Caki2 (cell line): Measurements from ENCODE around the gene G6PC1. TPM values are rescaled to one million over a fixed set of nuclear protein-coding genes. Genes with fewer than 3 reads are reported as not detected.
A peak's percentile ranks its signal among the peaks of the same experiment; 100 is the strongest.
"Not testable (repeated sequence)": the region's sequence is repeated elsewhere in the genome, so short reads cannot be mapped to it uniquely, and the experiment has no call there.

Experiments
- DNase-seq: peaks from one replicate; pipeline ENCODE4 v3.0.0-alpha.2; 2015; ENCODE audit warnings: low read depth
- in situ Hi-C: cut with HindIII; loops from 2 replicates; pipeline ENCODE4 v1.10.0; 2016; ENCODE audit warnings: low sequenced_read_pairs, low pct_unique_long_range_greater_than_20kb, mixed read lengths
- total RNA-seq: library from RNA; depleted of rRNA; stranded (reverse); fragments of >200 nt; shearing (Covaris generic); gene quantifications from 2 replicates; pipeline ENCODE4 v1.2.3, GENCODE V29; 2014; ENCODE audit warnings: low replicate concordance

Gene G6PC1
- total RNA-seq, 1 experiment from 2014 or later = not detected

GRCh38 chr17:42871647-42872046 lies 29.0 kb upstream of the G6PC1 start:
- in situ Hi-C loops = no loop called here
- DNase-seq = no peak

DNA sequence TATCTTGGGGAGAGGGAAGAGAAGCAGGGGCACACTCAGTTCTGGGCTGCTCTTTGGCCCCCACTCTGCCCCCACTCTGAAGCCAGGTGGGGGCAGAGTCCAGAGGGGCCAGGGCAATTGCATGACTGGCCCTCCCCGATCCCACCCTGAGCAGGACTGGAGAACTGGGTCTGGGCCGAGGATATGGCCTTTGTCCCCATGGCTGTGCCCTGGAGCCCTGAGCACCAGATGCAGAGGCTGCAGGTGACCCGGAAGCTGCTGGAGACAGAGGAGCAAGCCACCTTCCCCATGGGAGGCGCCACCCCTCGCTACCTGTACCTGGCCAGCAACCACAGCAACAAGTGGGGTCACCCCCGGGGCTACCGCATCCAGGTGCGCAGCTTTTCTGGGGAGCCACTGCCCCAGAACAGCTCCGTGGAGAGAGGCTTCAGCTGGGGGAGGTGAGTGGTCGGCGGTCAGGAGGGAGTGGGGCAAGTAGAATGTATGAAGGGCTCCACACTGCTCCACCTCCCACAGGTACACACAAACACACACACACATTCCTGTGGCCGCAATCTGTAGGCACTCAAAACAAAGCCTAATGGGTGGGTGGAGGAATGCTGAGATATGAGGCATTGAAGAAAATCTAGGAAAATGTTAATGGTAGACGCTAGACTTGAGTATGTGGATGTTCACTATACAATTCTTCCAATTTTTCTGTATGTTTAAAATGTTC lies 28.2 kb upstream of the G6PC1 start:
- in situ Hi-C loops = no loop called here
- DNase-seq = no peak

GRCh38 chr17:42873315-42873714 lies 27.3 kb upstream of the G6PC1 start:
- in situ Hi-C loops = no loop called here
- DNase-seq = no peak

DNA sequence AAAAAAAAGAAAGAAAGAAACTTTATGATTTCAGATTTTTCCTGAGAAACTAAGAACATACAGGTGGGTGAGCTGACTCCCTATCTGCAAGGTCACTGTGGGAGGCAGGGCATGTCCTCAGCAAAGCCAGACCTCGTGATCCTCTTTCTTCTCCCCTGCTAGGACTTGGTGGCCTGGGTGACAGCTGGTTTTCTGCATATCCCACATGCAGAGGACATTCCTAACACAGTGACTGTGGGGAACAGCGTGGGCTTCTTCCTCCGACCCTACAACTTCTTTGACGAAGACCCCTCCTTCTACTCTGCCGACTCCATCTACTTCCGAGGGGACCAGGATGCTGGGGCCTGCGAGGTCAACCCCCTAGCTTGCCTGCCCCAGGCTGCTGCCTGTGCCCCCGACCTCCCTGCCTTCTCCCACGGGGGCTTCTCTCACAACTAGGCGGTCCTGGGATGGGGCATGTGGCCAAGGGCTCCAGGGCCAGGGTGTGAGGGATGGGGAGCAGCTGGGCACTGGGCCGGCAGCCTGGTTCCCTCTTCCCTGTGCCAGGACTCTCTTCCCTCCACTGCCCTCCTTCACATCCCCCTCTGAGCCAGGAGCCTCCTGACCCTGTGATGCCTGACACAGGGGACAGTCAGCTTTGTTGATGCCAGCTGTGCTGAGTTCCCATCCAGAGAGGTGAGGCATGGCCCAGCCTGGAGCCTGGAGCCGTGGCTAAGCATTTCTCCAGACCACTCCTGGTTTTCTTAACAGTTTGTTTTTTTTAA lies 26.5 kb upstream of the G6PC1 start:
- in situ Hi-C loops, DNase-seq: not testable (repeated sequence)

DNA sequence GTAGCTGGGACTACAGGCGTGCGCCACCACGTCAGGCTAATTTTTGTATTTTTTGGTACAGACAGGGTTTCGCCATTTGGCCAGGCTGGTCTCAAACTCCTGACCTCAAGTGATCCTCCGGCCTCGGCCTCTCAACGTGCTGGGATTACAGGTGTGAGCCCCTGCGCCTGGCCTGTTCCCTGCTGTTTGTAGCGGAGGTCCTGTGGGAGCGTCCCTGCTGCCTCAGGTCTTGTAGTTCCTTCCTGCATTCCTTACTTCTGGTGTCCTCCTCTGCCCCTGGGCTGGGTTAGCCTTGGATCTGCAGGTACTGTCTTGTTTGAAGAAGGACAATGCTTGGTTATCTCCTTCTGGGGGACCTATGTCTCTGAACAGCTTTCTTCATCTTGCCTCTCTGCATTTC lies 23.6 kb upstream of the G6PC1 start:
- DNase-seq = no peak
- in situ Hi-C loops = no loop called here

DNA sequence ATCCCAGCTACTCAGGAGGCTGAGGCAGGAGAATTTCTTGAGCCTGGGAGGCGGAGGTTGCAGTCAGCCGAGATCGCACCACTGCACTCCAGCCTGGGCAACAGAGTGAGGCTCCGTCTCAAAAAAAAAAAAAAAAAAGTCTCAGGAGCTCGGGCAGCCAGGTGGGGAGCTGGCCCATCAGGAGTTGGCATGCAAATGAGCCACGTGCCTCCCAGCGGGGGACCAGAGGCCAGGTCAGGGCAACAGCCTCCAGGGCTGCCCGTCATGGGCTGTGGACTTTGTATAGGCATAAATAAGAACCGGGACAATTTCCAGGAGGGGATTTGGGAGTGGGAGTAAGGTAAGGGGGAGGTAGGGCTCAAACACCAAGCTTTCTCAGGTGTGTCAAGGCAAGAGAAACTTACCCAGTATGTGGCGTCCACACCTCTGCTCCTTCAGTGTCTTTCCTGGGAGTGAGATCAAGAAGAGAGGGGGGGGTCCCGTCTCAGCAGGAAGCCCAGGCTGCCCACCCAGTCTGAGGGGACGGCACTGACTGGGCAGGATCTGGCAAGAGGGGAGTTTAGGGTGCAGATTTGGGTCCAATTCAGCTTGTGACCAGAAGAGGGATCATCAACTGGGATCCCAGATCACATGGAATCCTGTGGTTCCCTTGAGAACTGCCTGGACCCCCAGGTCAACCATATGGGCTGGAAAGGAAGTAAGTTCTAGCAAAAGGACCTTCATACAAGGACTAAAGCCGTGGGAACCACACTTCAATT lies 22.3 kb upstream of the G6PC1 start:
- in situ Hi-C loops = no loop called here
- DNase-seq = no peak

DNA sequence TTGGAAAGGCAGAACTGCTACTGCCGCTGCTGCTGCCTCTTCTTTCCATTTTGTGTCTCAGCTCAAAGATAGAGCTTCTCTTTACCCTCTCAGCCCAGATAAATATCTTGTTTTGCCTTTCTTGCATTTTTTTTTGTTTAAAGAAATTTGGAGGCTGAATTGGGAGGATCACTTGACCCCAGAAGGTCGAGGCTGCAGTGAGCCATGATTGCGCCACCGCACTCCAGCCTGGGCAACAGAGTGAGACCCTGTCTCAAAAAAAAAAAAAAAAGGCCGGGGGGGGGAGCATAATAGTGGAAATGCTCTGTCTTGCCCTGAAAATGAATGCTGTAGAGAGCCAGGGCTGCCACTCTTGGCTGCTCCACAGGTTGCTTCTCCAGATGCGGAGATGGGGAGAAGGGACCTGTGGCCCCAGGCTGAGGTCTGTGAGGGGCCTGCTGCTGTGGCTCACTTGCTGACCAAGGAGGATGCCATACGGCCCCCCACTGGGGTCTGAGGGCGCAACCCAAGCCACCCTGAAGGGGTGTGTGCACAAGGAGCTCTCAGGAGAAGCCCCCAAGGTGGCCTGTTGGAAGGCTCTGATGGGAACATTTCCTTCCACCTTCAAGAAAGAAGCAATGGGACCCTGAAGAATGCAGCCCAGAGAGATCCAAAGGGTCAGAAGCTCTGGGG lies 21.5 kb upstream of the G6PC1 start:
- in situ Hi-C loops = no loop called here
- DNase-seq = no peak

DNA sequence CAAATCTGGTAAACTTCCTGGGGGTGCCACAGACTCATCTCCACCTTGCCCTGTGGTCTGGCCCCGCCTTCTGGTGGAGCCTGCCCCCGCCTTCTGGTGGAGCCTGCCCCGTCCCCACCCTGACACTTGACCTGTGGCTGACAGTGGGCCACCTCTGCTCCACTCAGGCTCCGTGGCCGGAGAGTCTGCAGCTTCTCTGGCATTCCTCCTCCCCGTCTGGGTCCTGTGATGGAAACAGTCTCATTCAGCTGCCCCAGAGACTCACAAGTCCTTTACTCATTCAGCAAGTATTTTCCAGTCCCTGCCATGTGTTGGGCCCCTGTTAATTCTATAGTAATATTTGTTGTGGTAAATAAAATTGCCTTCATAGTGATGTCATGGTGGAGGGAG lies 21.0 kb upstream of the G6PC1 start:
- DNase-seq = no peak
- in situ Hi-C loops = no loop called here

DNA sequence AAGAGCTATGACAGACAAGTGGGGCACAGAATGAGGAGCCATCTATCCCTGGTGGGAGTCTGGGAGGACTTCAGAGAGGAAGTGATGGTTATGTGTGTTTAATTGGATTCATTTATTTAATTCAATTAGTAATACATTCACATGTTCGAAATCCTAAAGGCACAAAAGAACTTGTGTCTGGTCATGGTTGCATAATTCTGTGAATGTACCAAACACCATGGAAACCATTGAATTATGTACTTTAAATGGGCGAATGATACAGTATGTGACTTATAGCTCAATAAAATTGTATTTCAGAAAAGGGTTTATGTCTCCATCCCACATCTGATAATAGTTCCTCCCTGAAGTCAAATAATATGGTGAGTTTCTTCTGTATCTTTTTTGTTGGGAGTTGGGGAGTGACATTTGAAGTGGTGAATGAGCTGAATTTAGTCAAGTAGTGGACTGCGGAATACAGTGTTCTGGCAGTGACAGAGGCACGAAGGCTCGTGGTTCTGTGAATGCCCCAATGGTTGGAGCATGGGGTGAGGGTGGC lies 19.8 kb upstream of the G6PC1 start:
- in situ Hi-C loops = no loop called here
- DNase-seq = no peak

GRCh38 chr17:42881706-42882105 lies 18.9 kb upstream of the G6PC1 start:
- in situ Hi-C loops = not testable (repeated sequence)

GRCh38 chr17:42882166-42882565 lies 18.4 kb upstream of the G6PC1 start:
- no peak for DNase-seq
- in situ Hi-C loops = no loop called here

More at GRCh38 chr17:42881706-42882105, 18.9 kb upstream of the G6PC1 start:
- not testable (repeated sequence) for DNase-seq

- in situ Hi-C loops = no loop called here
- peak; percentile 89 for DNase-seq
Observed at GRCh38 chr17:42883802-42884558, 16.6 kb upstream of the G6PC1 start.

- not testable (repeated sequence) for DNase-seq
Observed at GRCh38 chr17:42885806-42886205, 14.8 kb upstream of the G6PC1 start.

GRCh38 chr17:42886283-42887176 lies 14.1 kb upstream of the G6PC1 start:
- in situ Hi-C loops = no loop called here
- DNase-seq = no peak

More at GRCh38 chr17:42885806-42886205, 14.8 kb upstream of the G6PC1 start:
- in situ Hi-C loops = not testable (repeated sequence)

DNA sequence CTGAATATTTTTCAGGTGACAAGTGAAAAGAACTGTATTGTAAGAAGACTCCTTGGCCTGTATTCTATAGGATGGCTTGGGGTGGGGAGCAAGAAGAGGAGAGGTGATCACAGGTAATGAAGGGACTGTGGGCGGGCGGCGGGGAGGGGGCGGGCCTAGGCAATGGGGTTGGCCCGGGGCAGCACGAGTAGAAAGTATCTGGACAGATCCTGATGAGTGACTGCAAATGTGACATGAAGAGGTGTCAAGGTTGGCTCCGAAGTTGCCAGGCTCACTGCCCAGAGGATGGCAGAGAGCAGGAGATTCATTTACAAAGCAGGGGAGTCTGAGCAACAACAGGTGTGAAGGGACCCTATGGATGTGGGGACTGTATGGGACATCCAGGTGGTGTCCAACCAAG lies 10.8 kb upstream of the G6PC1 start:
- in situ Hi-C loops = no loop called here
- DNase-seq = no peak

DNA sequence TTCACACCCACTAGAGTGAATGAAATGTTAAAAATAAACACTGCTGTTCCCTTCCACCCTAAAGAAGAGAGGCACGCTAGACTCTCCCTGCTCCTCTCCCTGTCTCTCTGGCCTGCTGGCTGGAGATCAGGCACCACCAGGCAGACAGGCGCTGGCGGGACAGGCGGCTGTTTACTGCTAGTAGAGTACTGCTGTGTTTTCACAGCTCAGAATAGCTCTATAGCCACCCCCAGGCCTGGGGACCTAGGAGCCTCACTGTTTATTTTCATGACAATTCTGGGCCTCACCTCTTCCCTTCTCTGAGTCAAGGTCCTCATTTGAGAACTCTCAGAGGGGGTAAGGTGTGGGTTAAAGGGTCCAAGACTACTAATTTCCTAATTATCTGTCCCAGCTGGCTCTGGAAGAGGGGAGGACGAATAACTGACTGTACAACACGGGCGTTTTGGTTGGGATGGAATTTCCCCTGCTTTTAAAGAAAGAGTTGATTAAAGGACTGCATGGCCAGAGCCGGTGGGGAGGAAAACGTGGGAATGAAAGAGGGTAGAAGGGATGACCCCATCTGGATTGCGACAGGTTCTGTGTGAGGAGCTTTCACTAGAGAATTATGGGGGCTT lies 9.0 kb upstream of the G6PC1 start:
- in situ Hi-C loops = no loop called here
- DNase-seq = peak; percentile 18
